Activated CD4-positive, alpha-beta T cell treated with anti-CD3 and anti-CD28 coated beads for 36 hours (primary cell): Measurements from ENCODE around the gene PRND. TPM values are rescaled to one million over a fixed set of nuclear protein-coding genes. Genes with fewer than 3 reads are reported as not detected.
"Not testable (repeated sequence)": the region's sequence is repeated elsewhere in the genome, so short reads cannot be mapped to it uniquely, and the experiment has no call there.

Experiments used
- ATAC-seq: fragments of 200-7000 bp; cut with Tn5 transposase; one replicate; pipeline ENCODE4 v1.10.0; 2021; ENCODE audit warnings: mild to moderate bottlenecking, moderate library complexity
- CTCF ChIA-PET: fragments of 350-600 bp; sonication (Branson Sonifier 250); formaldehyde crosslinking; loops from one replicate; lab custom pipeline; 2021; ENCODE audit warnings: antibody characterized with exemption; lab: Charles Lee
- POLR2A ChIA-PET: fragments of 350-600 bp; sonication (Branson Sonifier 250); formaldehyde crosslinking; loops from one replicate; lab custom pipeline; 2021; ENCODE audit warnings: antibody characterized with exemption, inconsistent platforms; lab: Charles Lee
- DNase-seq: peaks from one replicate; pipeline ENCODE4 v3.0.0-alpha.2; 2020
- H3K27ac Mint-ChIP-seq: one replicate; pipeline ENCODE4 v1.8.0; 2021; ENCODE audit warnings: mixed read lengths
- H3K27me3 Mint-ChIP-seq: one replicate; pipeline ENCODE4 v1.8.0; 2021; ENCODE audit warnings: mixed read lengths
- H3K36me3 Mint-ChIP-seq: one replicate; pipeline ENCODE4 v1.8.0; 2021; ENCODE audit warnings: low read depth, mixed read lengths
- H3K4me1 Mint-ChIP-seq: one replicate; pipeline ENCODE4 v1.8.0; 2021; ENCODE audit warnings: mixed read lengths
- H3K4me3 Mint-ChIP-seq: one replicate; pipeline ENCODE4 v1.8.0; 2021; ENCODE audit warnings: mild to moderate bottlenecking, moderate library complexity, mixed read lengths
- H3K9me3 Mint-ChIP-seq: one replicate; pipeline ENCODE4 v1.8.0; 2021; ENCODE audit warnings: low read depth, mixed read lengths
- intact Hi-C, 2 experiments: fragments of 100-400 bp; cut with DNase I in 1 of 2; cut with micrococcal nuclease in 1 of 2; formaldehyde crosslinking; loops; one replicate each; pipeline versions ENCODE4 v1.14.2 to v1.15.1; 2022 to 2024; cut with DNase I, micrococcal nuclease
- total RNA-seq, 2 experiments: library from RNA; stranded (reverse); gene quantifications; one replicate each; pipeline ENCODE4 v1.2.3, GENCODE V29; 2021

PRND gene
- total RNA-seq, 2 experiments from 2014 or later = not detected

- H3K27me3 Mint-ChIP-seq = no peaks in the 10 kb centered on the region
- ATAC-seq (no peak), DNase-seq (no peak)
- H3K4me3 Mint-ChIP-seq = no peak overlapping the region
- ChIA-PET CTCF (interaction anchor here (0.9 to 9.9 kb wide), 10 partner anchors 15 to 230 kb away, joined by 3 to 193 read pairs (median 6); no protein-coding TSS in a partner anchor), POLR2A (interaction anchor here (0.6 kb wide), 1 partner anchor 113 kb away, joined by 4 read pairs; no protein-coding TSS in a partner anchor)
- intact Hi-C loops = loop anchor here (1.0 kb wide), 3 partner anchors 107 to 613 kb away; no protein-coding TSS in a partner anchor
- H3K4me1 Mint-ChIP-seq = peaks cover 7% of the 10 kb centered on the region
- no peak overlapping the region for H3K27ac Mint-ChIP-seq
- H3K36me3 Mint-ChIP-seq = no peaks in the 10 kb centered on the region
- H3K9me3 Mint-ChIP-seq = no peaks in the 10 kb centered on the region
These were observed 746 bp upstream of the PRND start for GRCh38 chr20:4720977-4721349.

- Mint-ChIP-seq H3K9me3 (no peaks in the 10 kb centered on the region), H3K4me1 (peaks cover 17% of the 10 kb centered on the region), H3K27ac (no peak overlapping the region), H3K27me3 (no peaks in the 10 kb centered on the region), H3K36me3 (no peaks in the 10 kb centered on the region), H3K4me3 (no peak overlapping the region)
- ChIA-PET POLR2A (no interaction called here), CTCF (interaction anchor here (0.6 to 9.9 kb wide), 11 partner anchors 13 to 398 kb away, joined by 3 to 193 read pairs (median 3); no protein-coding TSS in a partner anchor)
- ATAC-seq = no peak
- intact Hi-C loops = no loop called here
- no peak for DNase-seq
These were observed 862 bp downstream of the PRND start for GRCh38 chr20:4722571-4722970.

DNA sequence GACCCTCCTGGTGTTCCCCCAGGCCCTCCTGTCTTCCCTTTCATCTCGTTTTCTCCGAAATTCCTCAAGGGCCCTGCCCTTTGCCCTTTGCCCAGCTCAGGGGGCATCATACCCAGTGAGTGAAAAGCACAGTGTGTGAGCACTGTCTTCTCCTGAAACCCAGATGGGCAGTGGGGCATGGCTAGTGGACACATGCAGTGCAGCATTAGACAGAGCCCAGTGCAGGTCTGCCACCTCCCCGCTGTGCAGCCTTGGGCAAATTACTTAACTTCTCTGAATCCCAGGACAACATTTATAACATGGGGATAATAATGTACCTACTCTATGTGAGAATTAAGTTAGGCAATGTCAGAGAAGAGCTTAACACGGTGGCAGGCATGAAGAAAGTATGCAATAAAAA is 1.3 kb downstream of the PRND start:
- Mint-ChIP-seq H3K27me3 (no peaks in the 10 kb centered on the region), H3K4me3 (no peak overlapping the region), H3K36me3 (no peaks in the 10 kb centered on the region), H3K27ac (no peak overlapping the region), H3K4me1 (peaks cover 17% of the 10 kb centered on the region), H3K9me3 (no peaks in the 10 kb centered on the region)
- POLR2A ChIA-PET = no interaction called here
- DNase-seq (no peak), ATAC-seq (no peak)
- CTCF ChIA-PET = interaction anchor here (0.6 to 9.9 kb wide), 7 partner anchors 11 to 397 kb away, joined by 3 to 193 read pairs (median 4); no protein-coding TSS in a partner anchor
- intact Hi-C loops = no loop called here

- DNase-seq, H3K4me3 Mint-ChIP-seq, intact Hi-C loops, POLR2A ChIA-PET, ATAC-seq, H3K27me3 Mint-ChIP-seq, H3K27ac Mint-ChIP-seq, H3K36me3 Mint-ChIP-seq, H3K9me3 Mint-ChIP-seq: not testable (repeated sequence)
- CTCF ChIA-PET = interaction anchor here (0.7 to 9.9 kb wide), 4 partner anchors 11 to 242 kb away, joined by 3 to 193 read pairs (median 4); no protein-coding TSS in a partner anchor
- H3K4me1 Mint-ChIP-seq = peaks cover 17% of the 10 kb centered on the region
These were observed 1.8 kb downstream of the PRND start for GRCh38 chr20:4723553-4723952.

- ChIA-PET CTCF (interaction anchor here (0.6 to 9.9 kb wide), 7 partner anchors 12 to 386 kb away, joined by 3 to 193 read pairs (median 4); no protein-coding TSS in a partner anchor), POLR2A (no interaction called here)
- no peak for DNase-seq
- Mint-ChIP-seq H3K36me3 (no peaks in the 10 kb centered on the region), H3K27ac (no peak overlapping the region), H3K27me3 (no peaks in the 10 kb centered on the region), H3K4me1 (peaks cover 19% of the 10 kb centered on the region), H3K9me3 (no peaks in the 10 kb centered on the region), H3K4me3 (no peak overlapping the region)
- intact Hi-C loops = no loop called here
- no peak for ATAC-seq
These were observed 3.0 kb downstream of the PRND start for GRCh38 chr20:4724459-4725262.

- DNase-seq (no peak), ATAC-seq (no peak)
- peaks cover 19% of the 10 kb centered on the region for H3K4me1 Mint-ChIP-seq
- ChIA-PET POLR2A (no interaction called here), CTCF (interaction anchor here (0.7 to 9.9 kb wide), 6 partner anchors 12 to 330 kb away, joined by 3 to 193 read pairs (median 5); no protein-coding TSS in a partner anchor)
- H3K27ac Mint-ChIP-seq = no peak overlapping the region
- H3K36me3 Mint-ChIP-seq = no peaks in the 10 kb centered on the region
- intact Hi-C loops = no loop called here
- no peak overlapping the region for H3K4me3 Mint-ChIP-seq
- no peaks in the 10 kb centered on the region for H3K9me3 Mint-ChIP-seq
- no peaks in the 10 kb centered on the region for H3K27me3 Mint-ChIP-seq
These were observed 3.5 kb downstream of the PRND start for GRCh38 chr20:4725263-4725550.

DNA sequence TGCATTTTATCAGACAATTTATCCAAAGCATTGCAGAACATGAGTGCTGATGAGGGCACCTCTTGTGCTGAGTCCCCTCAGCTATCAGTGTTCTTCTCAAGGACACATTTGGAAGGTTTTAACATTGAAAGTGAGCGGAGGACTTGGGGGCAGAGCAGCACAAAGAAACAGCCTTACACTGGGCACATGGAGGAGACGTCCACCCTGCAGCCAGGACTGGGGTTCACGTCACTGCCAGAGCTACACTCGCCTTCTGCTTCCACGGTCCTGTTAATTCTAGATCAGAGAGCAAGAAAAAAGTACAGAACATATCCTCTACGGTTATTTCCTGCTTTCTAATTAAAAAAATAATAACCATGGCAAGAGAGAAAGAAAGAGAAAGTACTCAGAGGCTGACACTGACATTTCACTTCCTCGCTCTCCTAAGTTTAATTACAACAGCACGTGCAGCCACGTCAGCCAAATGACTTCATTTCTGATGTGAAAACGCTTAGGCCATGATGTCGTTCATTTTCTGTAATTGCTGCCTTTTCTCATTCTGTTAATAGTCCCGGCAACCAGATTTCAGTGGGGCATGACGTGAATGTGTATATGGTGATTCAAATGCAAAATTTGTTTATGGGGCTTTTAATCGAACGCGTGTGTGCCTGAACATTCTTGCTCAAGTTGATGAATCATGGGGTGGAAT is 5.1 kb downstream of the PRND start:
- H3K9me3 Mint-ChIP-seq = no peaks in the 10 kb centered on the region
- ATAC-seq (peak; percentile 80), DNase-seq (peak; percentile 77)
- H3K27me3 Mint-ChIP-seq = no peaks in the 10 kb centered on the region
- peak overlapping the region; percentile 39 for H3K4me3 Mint-ChIP-seq
- peaks cover 13% of the 10 kb centered on the region for H3K4me1 Mint-ChIP-seq
- peak overlapping the region; percentile 73 for H3K27ac Mint-ChIP-seq
- no peaks in the 10 kb centered on the region for H3K36me3 Mint-ChIP-seq
- ChIA-PET POLR2A (no interaction called here), CTCF (interaction anchor here (0.9 to 9.9 kb wide), 4 partner anchors 13 to 134 kb away, joined by 3 to 193 read pairs (median 7); no protein-coding TSS in a partner anchor)
- intact Hi-C loops = no loop called here

GRCh38 chr20:4728120-4728760 is 6.5 kb downstream of the PRND start:
- Mint-ChIP-seq H3K36me3 (no peaks in the 10 kb centered on the region), H3K27ac (no peak overlapping the region), H3K4me3 (no peak overlapping the region), H3K4me1 (peaks cover 13% of the 10 kb centered on the region), H3K27me3 (peaks cover 5% of the 10 kb centered on the region), H3K9me3 (no peaks in the 10 kb centered on the region)
- intact Hi-C loops = no loop called here
- ChIA-PET POLR2A (interaction anchor here (0.6 kb wide), 1 partner anchor 484 kb away, joined by 3 read pairs; no protein-coding TSS in a partner anchor), CTCF (interaction anchor here (0.8 to 3.0 kb wide), 2 partner anchors 12 to 48 kb away, joined by 5 to 11 read pairs; no protein-coding TSS in a partner anchor)
- DNase-seq (no peak), ATAC-seq (no peak)

GRCh38 chr20:4729265-4729664 is 7.6 kb downstream of the PRND start:
- CTCF ChIA-PET = interaction anchor here (0.7 to 3.0 kb wide), 2 partner anchors 11 to 227 kb away, joined by 3 to 11 read pairs; no protein-coding TSS in a partner anchor
- Mint-ChIP-seq H3K27me3 (peaks cover 7% of the 10 kb centered on the region), H3K9me3 (no peaks in the 10 kb centered on the region), H3K36me3 (no peaks in the 10 kb centered on the region), H3K4me1 (peaks cover 13% of the 10 kb centered on the region), H3K4me3 (no peak overlapping the region), H3K27ac (no peak overlapping the region)
- intact Hi-C loops = no loop called here
- ATAC-seq = peak; percentile 79
- POLR2A ChIA-PET = no interaction called here
- DNase-seq = peak; percentile 53

GRCh38 chr20:4730780-4731179 is 9.1 kb downstream of the PRND start:
- Mint-ChIP-seq H3K27me3 (peaks cover 9% of the 10 kb centered on the region), H3K4me1 (peaks cover 13% of the 10 kb centered on the region), H3K4me3 (no peak overlapping the region), H3K9me3 (no peaks in the 10 kb centered on the region), H3K27ac (no peak overlapping the region), H3K36me3 (no peaks in the 10 kb centered on the region)
- ChIA-PET POLR2A (no interaction called here), CTCF (no interaction called here)
- intact Hi-C loops = no loop called here
- ATAC-seq (no peak), DNase-seq (no peak)

GRCh38 chr20:4736875-4737274 is 15.2 kb downstream of the PRND start:
- CTCF ChIA-PET = interaction anchor here (0.7 to 1.9 kb wide), 6 partner anchors 12 to 627 kb away, joined by 3 to 4 read pairs (median 3); no protein-coding TSS in a partner anchor
- Mint-ChIP-seq H3K9me3 (no peaks in the 10 kb centered on the region), H3K27me3 (peaks cover 13% of the 10 kb centered on the region), H3K4me1 (peaks cover 3% of the 10 kb centered on the region), H3K27ac (no peak overlapping the region), H3K4me3 (no peak overlapping the region), H3K36me3 (no peaks in the 10 kb centered on the region)
- no peak for DNase-seq
- no peak for ATAC-seq
- intact Hi-C loops = no loop called here
- POLR2A ChIA-PET = no interaction called here
